HepG2 (cell line): ENCODE measurements around the gene ENO2. TPM values are rescaled to one million over a fixed set of nuclear protein-coding genes. Genes with fewer than 3 reads are reported as not detected.

Experiments used
- KLF11 ChIP-seq: IDR thresholded peaks from 2 replicates; pipeline ENCODE4 v1.6.1; 2016; ENCODE audit warnings: missing compliant biosample characterization
- KLF15 ChIP-seq: sonication (generic); formaldehyde crosslinking; IDR thresholded peaks from 2 replicates; pipeline ENCODE4 v1.8.1; 2023; ENCODE audit warnings: borderline replicate concordance, mild to moderate bottlenecking, inconsistent platforms, missing genetic modification reagents, mixed read lengths
- SATB2 ChIP-seq: sonication (generic); formaldehyde crosslinking; IDR thresholded peaks from 2 replicates; pipeline ENCODE4 v1.5.0; 2020; ENCODE audit warnings: missing genetic modification reagents
- SRSF1 ChIP-seq: fragments of 200-400 bp; formaldehyde crosslinking; optimal IDR thresholded peaks from 2 replicates; pipeline ENCODE3; 2017; ENCODE audit warnings: mild to moderate bottlenecking, low read depth, low read length, moderate library complexity
- TARDBP ChIP-seq: sonication (generic); formaldehyde crosslinking; IDR thresholded peaks from 2 replicates; pipeline ENCODE4 v1.8.0; 2022; ENCODE audit warnings: mild to moderate bottlenecking, missing genetic modification reagents
- polyA plus RNA-seq, 8 experiments: library from polyadenylated mRNA; depleted of rRNA in 3 of 8; stranded (reverse) in 7 of 8; unstranded in 1 of 8; fragments of >200 nt; fragmentation: Illumina TruSeq in 4 of 8; extraction: Trizol in 4 of 8; gene quantifications; 2 replicates each; pipeline versions ENCODE4 v1.2.1 to v1.2.3, GENCODE V29; 2011 to 2016; ENCODE audit warnings: low read depth in 4 of 8, missing spikeins in 1 of 8, mixed read lengths in 1 of 8; ENCODE audit not compliant: insufficient read depth in 1 of 8
- total RNA-seq, 5 experiments: library from RNA; depleted of rRNA; stranded (reverse); fragments of >200 nt; fragmentation: Illumina TruSeq; extraction: Trizol; gene quantifications; 2 replicates each; pipeline ENCODE4 v1.2.3, GENCODE V29; 2016; ENCODE audit warnings: low read depth in 1 of 5
- TF ChIP-seq, protein P1 (sequence below): fragments of 450-650 bp; IDR thresholded peaks from 2 replicates; pipeline ENCODE4 v1.6.1; 2016
- TF ChIP-seq, protein P2 (sequence below): sonication (generic); formaldehyde crosslinking; IDR thresholded peaks from 2 replicates; pipeline ENCODE4 v1.4.0; 2020; ENCODE audit warnings: mild to moderate bottlenecking, missing genetic modification reagents
- TF ChIP-seq, protein P3 (sequence below): sonication (generic); formaldehyde crosslinking; IDR thresholded peaks from 2 replicates; pipeline ENCODE4 v1.8.0; 2022; ENCODE audit warnings: mild to moderate bottlenecking, missing genetic modification reagents; ENCODE audit not compliant: insufficient replicate concordance
- TF ChIP-seq, protein P4 (sequence below), 2 experiments: sonication (generic) in 1 of 2; formaldehyde crosslinking in 1 of 2; IDR thresholded peaks; 2 replicates each; pipeline versions ENCODE4 v1.6.1 to v1.9.0; 2014 to 2022; ENCODE audit warnings: antibody characterized with exemption in 1 of 2, borderline replicate concordance in 1 of 2, inconsistent platforms in 1 of 2, low read depth in 1 of 2, missing genetic modification reagents in 1 of 2
- TF ChIP-seq, protein P5 (sequence below): IDR thresholded peaks from 2 replicates; pipeline ENCODE4 v1.6.1; 2018; ENCODE audit warnings: missing genetic modification reagents, mild to moderate bottlenecking, missing compliant biosample characterization
- TF ChIP-seq, protein P6 (sequence below): IDR thresholded peaks from 2 replicates; pipeline ENCODE4 v1.6.1; 2016; ENCODE audit warnings: missing compliant biosample characterization, missing genetic modification reagents, borderline replicate concordance

The ENO2 gene
- total and polyA plus RNA-seq, 2 of the 13 experiments (the other 11 are each of a cell fraction or from before 2014, with no cell fraction given) = 19.3 to 136 TPM

DNA sequence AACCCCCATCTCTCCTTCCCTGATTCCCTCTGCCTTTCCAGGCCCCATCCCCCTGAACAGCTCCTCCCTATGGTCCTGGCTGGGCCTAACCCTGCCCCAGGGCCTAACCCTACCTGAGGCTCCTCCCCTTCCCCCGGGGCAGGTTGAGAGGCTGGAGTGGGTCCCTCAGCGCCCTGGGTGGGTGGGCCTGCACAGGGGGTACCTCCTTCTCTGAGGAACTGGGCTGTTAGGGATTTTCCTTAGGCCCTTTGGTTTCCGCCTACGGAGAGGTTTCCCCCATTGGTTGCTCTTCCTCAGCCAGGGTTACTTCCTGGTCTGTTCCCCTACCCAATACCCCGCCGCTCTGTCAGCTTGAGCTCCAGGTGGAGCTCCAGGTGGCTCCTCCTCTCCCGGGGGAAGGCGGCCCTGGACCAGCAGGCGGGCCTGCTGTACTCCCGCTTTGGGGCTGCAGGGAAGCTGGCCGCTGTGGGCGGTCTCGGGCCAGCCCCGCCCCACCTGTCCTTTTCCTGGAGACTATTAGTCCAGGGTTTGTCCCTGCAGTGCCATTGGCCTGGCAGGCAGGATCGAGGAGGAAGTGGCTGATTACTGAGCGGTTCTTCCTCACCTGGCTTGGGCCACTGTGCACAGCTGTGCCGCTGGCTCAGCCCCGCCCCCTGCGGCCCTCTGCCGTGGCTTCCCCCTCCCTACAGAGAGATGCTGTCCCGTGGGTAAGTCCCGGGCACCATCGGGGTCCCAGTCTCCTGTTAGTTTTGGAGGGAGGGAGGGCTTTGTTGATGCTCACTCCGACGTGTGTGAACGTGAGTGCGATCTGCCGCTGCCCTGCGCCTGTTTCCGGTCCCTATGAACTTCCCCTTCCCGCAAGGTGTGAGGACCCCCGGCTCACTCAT lies 31.9 kb downstream of the ENO2 start (continued):
- TF ChIP-seq, protein P1, sequence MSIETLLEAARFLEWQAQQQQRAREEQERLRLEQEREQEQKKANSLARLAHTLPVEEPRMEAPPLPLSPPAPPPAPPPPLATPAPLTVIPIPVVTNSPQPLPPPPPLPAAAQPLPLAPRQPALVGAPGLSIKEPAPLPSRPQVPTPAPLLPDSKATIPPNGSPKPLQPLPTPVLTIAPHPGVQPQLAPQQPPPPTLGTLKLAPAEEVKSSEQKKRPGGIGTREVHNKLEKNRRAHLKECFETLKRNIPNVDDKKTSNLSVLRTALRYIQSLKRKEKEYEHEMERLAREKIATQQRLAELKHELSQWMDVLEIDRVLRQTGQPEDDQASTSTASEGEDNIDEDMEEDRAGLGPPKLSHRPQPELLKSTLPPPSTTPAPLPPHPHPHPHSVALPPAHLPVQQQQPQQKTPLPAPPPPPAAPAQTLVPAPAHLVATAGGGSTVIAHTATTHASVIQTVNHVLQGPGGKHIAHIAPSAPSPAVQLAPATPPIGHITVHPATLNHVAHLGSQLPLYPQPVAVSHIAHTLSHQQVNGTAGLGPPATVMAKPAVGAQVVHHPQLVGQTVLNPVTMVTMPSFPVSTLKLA = no peak
- TF ChIP-seq SATB2 (no peak), TARDBP (CRISPR knock-in tag) (no peak), KLF15 (no peak), KLF11 (CRISPR knock-in tag) (0 out of 2 replicates have a peak, but pooled peaks have one; percentile 25), SRSF1 (peak; percentile 61)
- TF ChIP-seq, protein P2, sequence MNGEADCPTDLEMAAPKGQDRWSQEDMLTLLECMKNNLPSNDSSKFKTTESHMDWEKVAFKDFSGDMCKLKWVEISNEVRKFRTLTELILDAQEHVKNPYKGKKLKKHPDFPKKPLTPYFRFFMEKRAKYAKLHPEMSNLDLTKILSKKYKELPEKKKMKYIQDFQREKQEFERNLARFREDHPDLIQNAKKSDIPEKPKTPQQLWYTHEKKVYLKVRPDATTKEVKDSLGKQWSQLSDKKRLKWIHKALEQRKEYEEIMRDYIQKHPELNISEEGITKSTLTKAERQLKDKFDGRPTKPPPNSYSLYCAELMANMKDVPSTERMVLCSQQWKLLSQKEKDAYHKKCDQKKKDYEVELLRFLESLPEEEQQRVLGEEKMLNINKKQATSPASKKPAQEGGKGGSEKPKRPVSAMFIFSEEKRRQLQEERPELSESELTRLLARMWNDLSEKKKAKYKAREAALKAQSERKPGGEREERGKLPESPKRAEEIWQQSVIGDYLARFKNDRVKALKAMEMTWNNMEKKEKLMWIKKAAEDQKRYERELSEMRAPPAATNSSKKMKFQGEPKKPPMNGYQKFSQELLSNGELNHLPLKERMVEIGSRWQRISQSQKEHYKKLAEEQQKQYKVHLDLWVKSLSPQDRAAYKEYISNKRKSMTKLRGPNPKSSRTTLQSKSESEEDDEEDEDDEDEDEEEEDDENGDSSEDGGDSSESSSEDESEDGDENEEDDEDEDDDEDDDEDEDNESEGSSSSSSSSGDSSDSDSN (CRISPR knock-in tag) = no peak; the same call in none of the 2 replicates
- TF ChIP-seq, protein P3, sequence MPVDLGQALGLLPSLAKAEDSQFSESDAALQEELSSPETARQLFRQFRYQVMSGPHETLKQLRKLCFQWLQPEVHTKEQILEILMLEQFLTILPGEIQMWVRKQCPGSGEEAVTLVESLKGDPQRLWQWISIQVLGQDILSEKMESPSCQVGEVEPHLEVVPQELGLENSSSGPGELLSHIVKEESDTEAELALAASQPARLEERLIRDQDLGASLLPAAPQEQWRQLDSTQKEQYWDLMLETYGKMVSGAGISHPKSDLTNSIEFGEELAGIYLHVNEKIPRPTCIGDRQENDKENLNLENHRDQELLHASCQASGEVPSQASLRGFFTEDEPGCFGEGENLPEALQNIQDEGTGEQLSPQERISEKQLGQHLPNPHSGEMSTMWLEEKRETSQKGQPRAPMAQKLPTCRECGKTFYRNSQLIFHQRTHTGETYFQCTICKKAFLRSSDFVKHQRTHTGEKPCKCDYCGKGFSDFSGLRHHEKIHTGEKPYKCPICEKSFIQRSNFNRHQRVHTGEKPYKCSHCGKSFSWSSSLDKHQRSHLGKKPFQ (CRISPR knock-in tag) = peak; percentile 93
- TF ChIP-seq, protein P4, sequence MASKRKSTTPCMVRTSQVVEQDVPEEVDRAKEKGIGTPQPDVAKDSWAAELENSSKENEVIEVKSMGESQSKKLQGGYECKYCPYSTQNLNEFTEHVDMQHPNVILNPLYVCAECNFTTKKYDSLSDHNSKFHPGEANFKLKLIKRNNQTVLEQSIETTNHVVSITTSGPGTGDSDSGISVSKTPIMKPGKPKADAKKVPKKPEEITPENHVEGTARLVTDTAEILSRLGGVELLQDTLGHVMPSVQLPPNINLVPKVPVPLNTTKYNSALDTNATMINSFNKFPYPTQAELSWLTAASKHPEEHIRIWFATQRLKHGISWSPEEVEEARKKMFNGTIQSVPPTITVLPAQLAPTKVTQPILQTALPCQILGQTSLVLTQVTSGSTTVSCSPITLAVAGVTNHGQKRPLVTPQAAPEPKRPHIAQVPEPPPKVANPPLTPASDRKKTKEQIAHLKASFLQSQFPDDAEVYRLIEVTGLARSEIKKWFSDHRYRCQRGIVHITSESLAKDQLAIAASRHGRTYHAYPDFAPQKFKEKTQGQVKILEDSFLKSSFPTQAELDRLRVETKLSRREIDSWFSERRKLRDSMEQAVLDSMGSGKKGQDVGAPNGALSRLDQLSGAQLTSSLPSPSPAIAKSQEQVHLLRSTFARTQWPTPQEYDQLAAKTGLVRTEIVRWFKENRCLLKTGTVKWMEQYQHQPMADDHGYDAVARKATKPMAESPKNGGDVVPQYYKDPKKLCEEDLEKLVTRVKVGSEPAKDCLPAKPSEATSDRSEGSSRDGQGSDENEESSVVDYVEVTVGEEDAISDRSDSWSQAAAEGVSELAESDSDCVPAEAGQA (IDR thresholded peaks at IDR 0.05; ENCODE audit: low read depth) = 0 out of 2 replicates have a peak, but pooled peaks have one; percentile 29
- TF ChIP-seq, protein P4 (CRISPR knock-in tag; IDR thresholded peaks at IDR 0.05; ENCODE audit: borderline replicate concordance) = no peak
- TF ChIP-seq, protein P5, sequence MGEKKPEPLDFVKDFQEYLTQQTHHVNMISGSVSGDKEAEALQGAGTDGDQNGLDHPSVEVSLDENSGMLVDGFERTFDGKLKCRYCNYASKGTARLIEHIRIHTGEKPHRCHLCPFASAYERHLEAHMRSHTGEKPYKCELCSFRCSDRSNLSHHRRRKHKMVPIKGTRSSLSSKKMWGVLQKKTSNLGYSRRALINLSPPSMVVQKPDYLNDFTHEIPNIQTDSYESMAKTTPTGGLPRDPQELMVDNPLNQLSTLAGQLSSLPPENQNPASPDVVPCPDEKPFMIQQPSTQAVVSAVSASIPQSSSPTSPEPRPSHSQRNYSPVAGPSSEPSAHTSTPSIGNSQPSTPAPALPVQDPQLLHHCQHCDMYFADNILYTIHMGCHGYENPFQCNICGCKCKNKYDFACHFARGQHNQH (CRISPR knock-in tag) = peak; percentile 77; the same call in 1 of the 2 replicates
- TF ChIP-seq, protein P6, sequence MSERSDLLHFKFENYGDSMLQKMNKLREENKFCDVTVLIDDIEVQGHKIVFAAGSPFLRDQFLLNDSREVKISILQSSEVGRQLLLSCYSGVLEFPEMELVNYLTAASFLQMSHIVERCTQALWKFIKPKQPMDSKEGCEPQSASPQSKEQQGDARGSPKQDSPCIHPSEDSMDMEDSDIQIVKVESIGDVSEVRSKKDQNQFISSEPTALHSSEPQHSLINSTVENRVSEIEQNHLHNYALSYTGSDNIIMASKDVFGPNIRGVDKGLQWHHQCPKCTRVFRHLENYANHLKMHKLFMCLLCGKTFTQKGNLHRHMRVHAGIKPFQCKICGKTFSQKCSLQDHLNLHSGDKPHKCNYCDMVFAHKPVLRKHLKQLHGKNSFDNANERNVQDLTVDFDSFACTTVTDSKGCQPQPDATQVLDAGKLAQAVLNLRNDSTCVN (CRISPR knock-in tag) = peak; percentile 59; the same call in 1 of the 2 replicates
